ENCODE measurements around the gene CEP112. TPM values are rescaled to one million over a fixed set of nuclear protein-coding genes. Genes with fewer than 3 reads are reported as not detected.
"Not testable (repeated sequence)": the region's sequence is repeated elsewhere in the genome, so short reads cannot be mapped to it uniquely, and the experiment has no call there.

The CEP112 gene
- total and polyA plus RNA-seq, 7 experiments from 2014 or later: 0.08 to 2.5 (median 0.66) TPM; not detected in 1

DNA sequence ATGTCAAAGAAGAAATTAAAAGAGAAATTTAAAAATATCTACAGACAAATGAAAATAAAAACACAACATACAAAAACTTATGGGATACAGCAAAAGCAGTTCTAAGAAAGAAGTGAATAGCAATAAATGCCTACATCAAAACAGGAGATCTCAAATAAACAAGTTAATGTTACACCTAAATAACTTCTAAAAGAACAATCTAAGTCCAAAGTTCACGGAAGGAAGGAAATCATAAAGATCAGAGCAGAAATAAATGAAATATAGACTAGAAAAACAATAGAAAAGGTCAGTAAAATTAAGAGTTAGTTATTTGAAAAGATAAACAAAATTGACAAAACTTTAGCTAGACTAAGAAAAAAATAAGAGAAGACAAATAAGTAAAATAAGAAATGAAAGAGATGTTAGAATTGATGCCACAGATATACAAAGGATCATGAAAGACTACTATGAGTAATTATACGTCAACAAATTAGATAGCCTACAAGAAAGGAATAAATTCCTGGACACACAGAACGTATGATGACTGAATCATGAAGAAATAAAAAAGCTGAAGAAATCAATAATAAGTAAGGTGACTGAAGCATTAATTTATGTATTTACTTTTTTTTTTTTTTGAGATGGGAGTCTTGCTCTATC, 100.4 kb downstream of the CEP112 start:
- H3K9me3 Mint-ChIP-seq: peaks cover 0 to 21% (median 10%) of the 10 kb centered on the region in 11 donors
- Histone ChIP-seq H3K4me3 (ENCODE audit: low read length) (no peak overlapping the region), H3K4me1 (ENCODE audit: control insufficient read depth in 2 of 2, insufficient read depth in 2 of 2, low read length in 2 of 2) (no peaks in the 10 kb centered on the region), H3K27me3 (ENCODE audit: control insufficient read depth in 2 of 2, insufficient read depth in 2 of 2, low read length in 2 of 2) (no peaks in the 10 kb centered on the region), H3K9me3 (ENCODE audit: control insufficient read depth in 2 of 3, low read length in 3 of 3) (peaks cover 0 to 4% (median 0%) of the 10 kb centered on the region in 3 experiments), H3K36me3 (ENCODE audit: control insufficient read depth in 2 of 3, insufficient read depth in 3 of 3, low read length in 3 of 3) (no peaks in the 10 kb centered on the region), H3K27ac (ENCODE audit: low read depth, low read length) (no peak overlapping the region)
- H3K27me3 Mint-ChIP-seq: no peaks in the 10 kb centered on the region
- peaks cover 0 to 9% (median 0%) of the 10 kb centered on the region in 5 donors for H3K36me3 Mint-ChIP-seq
- POLR2A ChIA-PET: no interaction called here
- no peak overlapping the region for H3K27ac Mint-ChIP-seq
- H3K4me3 Mint-ChIP-seq: no peak overlapping the region
- intact Hi-C loops (cut with micrococcal nuclease): no loop called here
- ATAC-seq: no peak
- H3K4me1 Mint-ChIP-seq: no peaks in the 10 kb centered on the region
- no peak for DNase-seq
- CTCF ChIA-PET: no interaction called here

- DNase-seq (no peak), ATAC-seq (no peak)
- ChIA-PET CTCF (no interaction called here), POLR2A (no interaction called here)
- H3K27me3 Mint-ChIP-seq: no peaks in the 10 kb centered on the region
- H3K36me3 ChIP-seq (ENCODE audit: control insufficient read depth in 2 of 3, insufficient read depth in 3 of 3, low read length in 3 of 3): no peaks in the 10 kb centered on the region
- no peaks in the 10 kb centered on the region for H3K4me1 ChIP-seq (ENCODE audit: control insufficient read depth in 2 of 2, insufficient read depth in 2 of 2, low read length in 2 of 2)
- H3K4me1 Mint-ChIP-seq: no peaks in the 10 kb centered on the region
- peaks cover 0 to 4% (median 0%) of the 10 kb centered on the region in 3 experiments for H3K9me3 ChIP-seq (ENCODE audit: control insufficient read depth in 2 of 3, low read length in 3 of 3)
- H3K27ac Mint-ChIP-seq: no peak overlapping the region
- intact Hi-C loops (cut with micrococcal nuclease): no loop called here
- peaks cover 0 to 9% (median 0%) of the 10 kb centered on the region in 5 donors for H3K36me3 Mint-ChIP-seq
- no peak overlapping the region for H3K27ac ChIP-seq (ENCODE audit: low read depth, low read length)
- H3K4me3 Mint-ChIP-seq: no peak overlapping the region
- no peaks in the 10 kb centered on the region for H3K27me3 ChIP-seq (ENCODE audit: control insufficient read depth in 2 of 2, insufficient read depth in 2 of 2, low read length in 2 of 2)
- no peak overlapping the region for H3K4me3 ChIP-seq (ENCODE audit: low read length)
- peaks cover 0 to 21% (median 10%) of the 10 kb centered on the region in 11 donors for H3K9me3 Mint-ChIP-seq
Observed at GRCh38 chr17:66089764-66090163, 102.2 kb downstream of the CEP112 start.

GRCh38 chr17:66088173-66088572, 103.8 kb downstream of the CEP112 start:
- Histone ChIP-seq H3K27ac (ENCODE audit: low read depth, low read length) (no peak overlapping the region), H3K4me3 (ENCODE audit: low read length) (no peak overlapping the region), H3K4me1 (ENCODE audit: control insufficient read depth in 2 of 2, insufficient read depth in 2 of 2, low read length in 2 of 2) (no peaks in the 10 kb centered on the region), H3K36me3 (ENCODE audit: control insufficient read depth in 2 of 3, insufficient read depth in 3 of 3, low read length in 3 of 3) (no peaks in the 10 kb centered on the region), H3K27me3 (ENCODE audit: control insufficient read depth in 2 of 2, insufficient read depth in 2 of 2, low read length in 2 of 2) (no peaks in the 10 kb centered on the region), H3K9me3 (ENCODE audit: control insufficient read depth in 2 of 3, low read length in 3 of 3) (peaks cover 0 to 4% (median 0%) of the 10 kb centered on the region in 3 experiments)
- Mint-ChIP-seq H3K27me3 (no peaks in the 10 kb centered on the region), H3K4me3 (no peak overlapping the region), H3K9me3 (peaks cover 0 to 21% (median 10%) of the 10 kb centered on the region in 11 donors), H3K36me3 (peaks cover 0 to 9% (median 0%) of the 10 kb centered on the region in 5 donors), H3K27ac (no peak overlapping the region), H3K4me1 (no peaks in the 10 kb centered on the region)
- no peak for ATAC-seq
- ChIA-PET POLR2A (no interaction called here), CTCF (no interaction called here)
- intact Hi-C loops (cut with micrococcal nuclease): no loop called here
- no peak for DNase-seq

DNA sequence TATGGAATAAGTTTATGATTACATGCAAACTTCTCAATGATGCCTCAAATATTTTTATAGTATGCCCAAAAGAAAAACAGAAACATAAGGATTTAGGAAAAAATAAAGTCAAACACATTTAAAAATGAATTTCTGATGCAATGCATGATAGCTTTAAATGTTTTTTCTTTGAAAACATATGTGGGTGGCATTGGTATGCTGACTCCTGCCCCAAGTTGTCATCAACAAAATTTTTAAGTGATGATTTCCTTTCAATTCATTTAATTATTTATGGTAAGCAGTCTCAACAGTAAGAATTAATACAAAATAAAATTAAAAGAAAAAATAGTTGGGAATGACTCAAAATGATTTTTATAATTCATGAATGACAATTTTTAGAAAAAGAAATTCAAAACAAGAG, 104.9 kb downstream of the CEP112 start:
- POLR2A ChIA-PET: no interaction called here
- intact Hi-C loops (cut with micrococcal nuclease): no loop called here
- peaks cover 0 to 9% (median 0%) of the 10 kb centered on the region in 5 donors for H3K36me3 Mint-ChIP-seq

GRCh38 chr17:66085221-66085620, 106.7 kb downstream of the CEP112 start:
- intact Hi-C loops (cut with micrococcal nuclease): no loop called here
- Histone ChIP-seq H3K27ac (ENCODE audit: low read depth, low read length) (no peak overlapping the region), H3K4me3 (ENCODE audit: low read length) (no peak overlapping the region), H3K9me3 (ENCODE audit: control insufficient read depth in 2 of 3, low read length in 3 of 3) (peaks cover 0 to 4% (median 0%) of the 10 kb centered on the region in 3 experiments), H3K36me3 (ENCODE audit: control insufficient read depth in 2 of 3, insufficient read depth in 3 of 3, low read length in 3 of 3) (no peaks in the 10 kb centered on the region), H3K27me3 (ENCODE audit: control insufficient read depth in 2 of 2, insufficient read depth in 2 of 2, low read length in 2 of 2) (no peaks in the 10 kb centered on the region), H3K4me1 (ENCODE audit: control insufficient read depth in 2 of 2, insufficient read depth in 2 of 2, low read length in 2 of 2) (no peaks in the 10 kb centered on the region)
- Mint-ChIP-seq H3K27ac (no peak overlapping the region), H3K4me1 (no peaks in the 10 kb centered on the region), H3K27me3 (no peaks in the 10 kb centered on the region), H3K4me3 (no peak overlapping the region), H3K36me3 (peaks cover 0 to 8% (median 5%) of the 10 kb centered on the region in 5 donors), H3K9me3 (peaks cover 0 to 29% (median 11%) of the 10 kb centered on the region in 11 donors)
- DNase-seq: no peak
- POLR2A ChIA-PET: no interaction called here
- no peak for ATAC-seq
- CTCF ChIA-PET: no interaction called here

More for the DNA sequence above, 104.9 kb downstream of the CEP112 start:
- no peaks in the 10 kb centered on the region for H3K4me1 ChIP-seq (ENCODE audit: control insufficient read depth in 2 of 2, insufficient read depth in 2 of 2, low read length in 2 of 2)
- no peaks in the 10 kb centered on the region for H3K4me1 Mint-ChIP-seq
- CTCF ChIA-PET: no interaction called here
- no peak overlapping the region for H3K27ac Mint-ChIP-seq
- no peak overlapping the region for H3K4me3 Mint-ChIP-seq
- no peak overlapping the region for H3K4me3 ChIP-seq (ENCODE audit: low read length)
- H3K9me3 Mint-ChIP-seq: peaks cover 0 to 22% (median 11%) of the 10 kb centered on the region in 11 donors
- H3K9me3 ChIP-seq (ENCODE audit: control insufficient read depth in 2 of 3, low read length in 3 of 3): peaks cover 0 to 4% (median 0%) of the 10 kb centered on the region in 3 experiments
- H3K27ac ChIP-seq (ENCODE audit: low read depth, low read length): no peak overlapping the region
- H3K27me3 Mint-ChIP-seq: no peaks in the 10 kb centered on the region
- no peak for DNase-seq
- H3K27me3 ChIP-seq (ENCODE audit: control insufficient read depth in 2 of 2, insufficient read depth in 2 of 2, low read length in 2 of 2): no peaks in the 10 kb centered on the region
- no peaks in the 10 kb centered on the region for H3K36me3 ChIP-seq (ENCODE audit: control insufficient read depth in 2 of 3, insufficient read depth in 3 of 3, low read length in 3 of 3)
- no peak for ATAC-seq

GRCh38 chr17:66080670-66081069, 111.3 kb downstream of the CEP112 start:
- peaks cover 2 to 15% (median 7%) of the 10 kb centered on the region in 11 donors for H3K9me3 Mint-ChIP-seq
- ATAC-seq; H3K27ac ChIP-seq (ENCODE audit: low read depth, low read length); H3K27ac Mint-ChIP-seq; H3K27me3 ChIP-seq (ENCODE audit: control insufficient read depth in 2 of 2, insufficient read depth in 2 of 2, low read length in 2 of 2); H3K4me1 ChIP-seq (ENCODE audit: control insufficient read depth in 2 of 2, insufficient read depth in 2 of 2, low read length in 2 of 2); DNase-seq; H3K9me3 ChIP-seq (ENCODE audit: control insufficient read depth in 2 of 3, low read length in 3 of 3); H3K27me3 Mint-ChIP-seq; CTCF ChIA-PET; intact Hi-C loops (cut with micrococcal nuclease); H3K4me3 Mint-ChIP-seq; H3K4me3 ChIP-seq (ENCODE audit: low read length); H3K36me3 Mint-ChIP-seq; H3K36me3 ChIP-seq (ENCODE audit: control insufficient read depth in 2 of 3, insufficient read depth in 3 of 3, low read length in 3 of 3); POLR2A ChIA-PET: not testable (repeated sequence)
- peaks cover 7 to 24% (median 22%) of the 10 kb centered on the region in 7 donors for H3K4me1 Mint-ChIP-seq
